Upper lobe of left lung (tissue), 6 donors: ENCODE data around the gene LATS2. TPM values are rescaled to one million over a fixed set of nuclear protein-coding genes. Genes with fewer than 3 reads are reported as not detected.

Source experiments
- ATAC-seq, 2 donors: fragments of 200-7000 bp; cut with Tn5 transposase; one replicate each; pipeline ENCODE4 v1.9.1; 2022; ENCODE audit warnings: mild to moderate bottlenecking in 2 of 2, moderate library complexity in 2 of 2; ENCODE audit not compliant: low FRiP score in 2 of 2
- DNase-seq, 2 donors: peaks; one replicate each; pipeline ENCODE4 v3.0.0-alpha.2; 2019 to 2020
- H3K27ac ChIP-seq, 4 donors: fragments of 200-600 bp; sonication (generic); one replicate each; pipeline ENCODE4 v1.5.1; 2016 to 2019
- H3K27me3 ChIP-seq, 4 donors: fragments of 200-600 bp; sonication (generic); one replicate each; pipeline ENCODE4 v1.5.1; 2017 to 2019
- H3K36me3 ChIP-seq, 4 donors: fragments of 200-600 bp; sonication (generic); one replicate each; pipeline ENCODE4 v1.5.1; 2016 to 2019
- H3K4me1 ChIP-seq, 4 donors: fragments of 200-600 bp; sonication (generic); one replicate each; pipeline ENCODE4 v1.5.1; 2018 to 2019
- H3K4me3 ChIP-seq, 4 donors: fragments of 200-600 bp; sonication (generic); one replicate each; pipeline ENCODE4 v1.5.1; 2017 to 2019; ENCODE audit warnings: mild to moderate bottlenecking in 2 of 4, moderate library complexity in 1 of 4
- H3K9me3 ChIP-seq, 4 donors: fragments of 200-600 bp; sonication (generic); one replicate each; pipeline ENCODE4 v1.5.1; 2018 to 2019
- CTCF ChIP-seq, 6 experiments: fragments of 450-650 bp in 4 of 6; fragments of 200-600 bp in 2 of 6; sonication (generic) in 2 of 6; IDR thresholded peaks; one replicate each; pipeline ENCODE4 v1.5.1; 2016 to 2019; ENCODE audit warnings: antibody characterized with exemption in 6 of 6
- EP300 ChIP-seq, 4 donors: sonication (generic); formaldehyde crosslinking; IDR thresholded peaks; one replicate each; pipeline ENCODE4 v1.5.1; 2017; ENCODE audit warnings: antibody characterized with exemption in 4 of 4, control low read depth in 2 of 4
- POLR2A ChIP-seq, 4 donors: fragments of 450-650 bp; IDR thresholded peaks; one replicate each; pipeline ENCODE4 v1.5.1; 2016 to 2017; ENCODE audit warnings: antibody characterized with exemption in 4 of 4, mild to moderate bottlenecking in 2 of 4
- POLR2AphosphoS5 ChIP-seq, 2 donors: sonication (generic); formaldehyde crosslinking; IDR thresholded peaks; one replicate each; pipeline ENCODE4 v1.5.1; 2017; ENCODE audit warnings: antibody characterized with exemption in 2 of 2
- WGBS, 2 donors: methylation state at CpG; one replicate each; pipeline ENCODE4 v1.1.5; 2017 to 2018; 5-methylcytosine and 5-hydroxymethylcytosine counted together
- total RNA-seq, 6 donors: library from RNA; depleted of rRNA in 4 of 6; stranded (reverse); fragments of >200 nt in 4 of 6; gene quantifications; one replicate each; pipeline versions ENCODE4 v1.1.0 to v1.2.1, GENCODE V29; 2016 to 2021
- donor health status: DM: no; HTN: no; CAD: no; lungs with moderate emphysema.
- donor health status: DM: no; HTN: yes; CAD: no; lungs with severe emphysema.

Gene LATS2
- total RNA-seq, 6 donors from 2014 or later = 26.2 to 44.4 (median 39.5) TPM

- ATAC-seq (no peak), DNase-seq (no peak)
- H3K9me3 ChIP-seq = no peaks in the 10 kb centered on the region
- H3K27ac ChIP-seq = peak overlapping the region in 1 of 4 donors; percentile 21
- peaks cover 31 to 61% (median 35%) of the 10 kb centered on the region in 4 donors for H3K4me1 ChIP-seq
- no peak overlapping the region for H3K4me3 ChIP-seq
- no peak for TF ChIP-seq CTCF (IDR thresholded peaks at IDR 0.05)
- TF ChIP-seq POLR2AphosphoS5 (IDR thresholded peaks at IDR 0.05) = no peak
- no peak for TF ChIP-seq EP300 (IDR thresholded peaks at IDR 0.05)
- no peaks in the 10 kb centered on the region for H3K36me3 ChIP-seq
- H3K27me3 ChIP-seq = no peaks in the 10 kb centered on the region
- 75 to 80% methylated on average over 5 of the region's 5 CpGs for WGBS, 2 donors
Measured at GRCh38 chr13:21020176-21020575, 41.2 kb downstream of the LATS2 start.

GRCh38 chr13:21018220-21018619 is 43.2 kb downstream of the LATS2 start:
- 80 to 81% methylated on average over 4 of the region's 4 CpGs for WGBS, 2 donors
- TF ChIP-seq POLR2A (IDR thresholded peaks at IDR 0.05) (no peak), EP300 (IDR thresholded peaks at IDR 0.05) (no peak), POLR2AphosphoS5 (IDR thresholded peaks at IDR 0.05) (no peak), CTCF (IDR thresholded peaks at IDR 0.05) (no peak)

GRCh38 chr13:21016487-21016886 is 44.9 kb downstream of the LATS2 start:
- Histone ChIP-seq H3K4me1 (peaks cover 44 to 82% (median 54%) of the 10 kb centered on the region in 4 donors), H3K36me3 (no peaks in the 10 kb centered on the region), H3K27me3 (no peaks in the 10 kb centered on the region), H3K4me3 (no peak overlapping the region), H3K27ac (peak overlapping the region; percentile 40 to 66 (median 59)), H3K9me3 (no peaks in the 10 kb centered on the region)
- no peak for TF ChIP-seq CTCF (IDR thresholded peaks at IDR 0.05)
- no peak for TF ChIP-seq POLR2AphosphoS5 (IDR thresholded peaks at IDR 0.05)
- TF ChIP-seq EP300 (IDR thresholded peaks at IDR 0.05) = no peak
- TF ChIP-seq POLR2A (IDR thresholded peaks at IDR 0.05) = no peak
- no peak for DNase-seq
- ATAC-seq = no peak
- 62 to 65% methylated on average over 4 of the region's 4 CpGs for WGBS, 2 donors

More at GRCh38 chr13:21018220-21018619, 43.2 kb downstream of the LATS2 start:
- peak in 1 of 2 donors; percentile 40 for DNase-seq
- no peaks in the 10 kb centered on the region for H3K36me3 ChIP-seq
- no peaks in the 10 kb centered on the region for H3K9me3 ChIP-seq
- peaks cover 41 to 81% (median 54%) of the 10 kb centered on the region in 4 donors for H3K4me1 ChIP-seq
- no peak for ATAC-seq
- no peaks in the 10 kb centered on the region for H3K27me3 ChIP-seq
- H3K4me3 ChIP-seq = no peak overlapping the region
- H3K27ac ChIP-seq = peak overlapping the region in 3 of 4 donors; percentile 40 to 65 (median 53)

GRCh38 chr13:21015284-21015683 is 46.1 kb downstream of the LATS2 start:
- TF ChIP-seq CTCF (IDR thresholded peaks at IDR 0.05) (no peak), EP300 (IDR thresholded peaks at IDR 0.05) (no peak), POLR2AphosphoS5 (IDR thresholded peaks at IDR 0.05) (no peak), POLR2A (IDR thresholded peaks at IDR 0.05) (no peak)
- Histone ChIP-seq H3K9me3 (no peaks in the 10 kb centered on the region), H3K27ac (peak overlapping the region in 2 of 4 donors; percentile 17 to 23), H3K27me3 (no peaks in the 10 kb centered on the region), H3K4me3 (no peak overlapping the region), H3K4me1 (peaks cover 53 to 83% (median 60%) of the 10 kb centered on the region in 4 donors), H3K36me3 (no peaks in the 10 kb centered on the region)
- WGBS, 2 donors = 90 to 95% methylated on average over 1 of the region's 1 CpG
- DNase-seq (no peak), ATAC-seq (no peak)

- WGBS, 2 donors = 56 to 61% methylated on average over 6 to 8 of the region's 8 CpGs
- Histone ChIP-seq H3K27ac (peak overlapping the region in 3 of 4 donors; percentile 17 to 48 (median 44)), H3K36me3 (no peaks in the 10 kb centered on the region), H3K27me3 (no peaks in the 10 kb centered on the region), H3K4me3 (no peak overlapping the region), H3K9me3 (no peaks in the 10 kb centered on the region), H3K4me1 (peaks cover 53 to 84% (median 61%) of the 10 kb centered on the region in 4 donors)
- no peak for DNase-seq
- TF ChIP-seq POLR2AphosphoS5 (IDR thresholded peaks at IDR 0.05) (no peak), POLR2A (IDR thresholded peaks at IDR 0.05) (no peak), CTCF (IDR thresholded peaks at IDR 0.05) (no peak), EP300 (IDR thresholded peaks at IDR 0.05) (no peak)
- peak in 1 of 2 donors; percentile 48 for ATAC-seq
Measured at GRCh38 chr13:21014502-21015170, 46.8 kb downstream of the LATS2 start.
